GM21717 (cell line): ENCODE data around the gene CD248.
A peak's percentile ranks its signal among the peaks of the same experiment; 100 is the strongest.
"Not testable (repeated sequence)": the region's sequence is repeated elsewhere in the genome, so short reads cannot be mapped to it uniquely, and the experiment has no call there.

Source experiments
- ATAC-seq: cut with Tn5 transposase; IDR thresholded peaks from one replicate; pipeline ENCODE4 v1.9.1; 2021; ENCODE audit warnings: mild to moderate bottlenecking, moderate library complexity; ENCODE audit not compliant: unreplicated experiment

CD248 gene

DNA sequence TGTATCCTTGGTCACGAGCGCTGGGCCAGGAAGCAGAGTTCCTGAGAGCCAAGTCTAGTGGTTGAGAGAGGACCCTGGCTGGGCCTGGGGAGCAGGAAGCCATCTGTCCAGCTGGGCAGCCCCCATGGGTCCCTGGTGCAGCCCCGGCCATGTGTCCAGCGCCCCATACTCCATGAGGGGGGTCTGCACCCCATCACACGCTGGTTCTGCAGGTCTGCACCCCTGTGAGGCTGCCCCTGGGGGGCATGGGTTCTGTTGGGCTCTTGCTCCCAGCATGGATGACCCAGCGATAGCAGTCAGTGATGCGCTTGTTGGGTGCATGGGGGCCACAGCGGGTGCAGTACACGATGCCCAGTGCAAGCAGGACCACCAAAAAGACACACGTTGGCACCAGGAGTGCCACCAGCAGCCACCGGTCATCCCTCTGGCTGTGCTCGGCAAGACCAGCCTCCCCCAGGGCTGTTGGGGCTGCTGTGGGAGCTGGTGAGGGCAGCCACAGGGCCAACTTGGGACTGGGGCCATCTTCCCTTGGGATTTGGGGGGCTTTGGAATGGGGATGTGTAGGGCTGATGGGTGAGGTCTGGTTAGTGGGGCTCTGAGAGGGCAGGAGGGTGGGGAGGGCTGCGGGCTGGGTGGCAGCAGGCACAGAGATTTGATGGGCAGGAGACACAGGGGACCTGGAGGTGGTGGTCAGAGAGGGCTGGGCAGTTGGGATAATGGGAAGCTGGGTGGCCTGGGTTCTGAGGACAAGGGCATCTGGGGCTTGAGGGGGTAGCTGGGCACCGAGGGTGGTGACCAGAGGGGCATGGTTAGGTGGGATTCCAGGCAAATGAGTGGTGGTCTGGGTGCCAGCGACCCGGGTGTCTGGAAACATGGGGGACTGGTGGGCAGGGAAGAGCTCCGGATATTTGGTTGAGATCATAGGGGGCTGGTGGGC, 2.0 kb downstream of the CD248 start:
- no peak for ATAC-seq

DNA sequence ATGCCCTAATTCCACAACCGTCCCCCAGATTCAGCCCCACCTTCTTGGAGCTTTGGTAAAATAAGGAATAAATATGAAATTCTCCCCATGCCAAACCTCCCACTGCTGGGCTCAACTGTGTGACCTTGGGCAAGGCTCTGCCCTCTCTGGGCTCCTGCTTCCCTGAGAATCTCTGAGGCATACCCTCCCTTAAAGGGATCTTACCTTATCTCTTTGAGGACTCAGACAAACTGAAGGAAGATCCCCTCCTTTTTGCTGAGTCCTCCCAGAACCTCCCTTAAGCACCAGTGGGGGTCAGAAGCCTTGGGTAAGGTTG, 2.7 kb downstream of the CD248 start:
- no peak for ATAC-seq

DNA sequence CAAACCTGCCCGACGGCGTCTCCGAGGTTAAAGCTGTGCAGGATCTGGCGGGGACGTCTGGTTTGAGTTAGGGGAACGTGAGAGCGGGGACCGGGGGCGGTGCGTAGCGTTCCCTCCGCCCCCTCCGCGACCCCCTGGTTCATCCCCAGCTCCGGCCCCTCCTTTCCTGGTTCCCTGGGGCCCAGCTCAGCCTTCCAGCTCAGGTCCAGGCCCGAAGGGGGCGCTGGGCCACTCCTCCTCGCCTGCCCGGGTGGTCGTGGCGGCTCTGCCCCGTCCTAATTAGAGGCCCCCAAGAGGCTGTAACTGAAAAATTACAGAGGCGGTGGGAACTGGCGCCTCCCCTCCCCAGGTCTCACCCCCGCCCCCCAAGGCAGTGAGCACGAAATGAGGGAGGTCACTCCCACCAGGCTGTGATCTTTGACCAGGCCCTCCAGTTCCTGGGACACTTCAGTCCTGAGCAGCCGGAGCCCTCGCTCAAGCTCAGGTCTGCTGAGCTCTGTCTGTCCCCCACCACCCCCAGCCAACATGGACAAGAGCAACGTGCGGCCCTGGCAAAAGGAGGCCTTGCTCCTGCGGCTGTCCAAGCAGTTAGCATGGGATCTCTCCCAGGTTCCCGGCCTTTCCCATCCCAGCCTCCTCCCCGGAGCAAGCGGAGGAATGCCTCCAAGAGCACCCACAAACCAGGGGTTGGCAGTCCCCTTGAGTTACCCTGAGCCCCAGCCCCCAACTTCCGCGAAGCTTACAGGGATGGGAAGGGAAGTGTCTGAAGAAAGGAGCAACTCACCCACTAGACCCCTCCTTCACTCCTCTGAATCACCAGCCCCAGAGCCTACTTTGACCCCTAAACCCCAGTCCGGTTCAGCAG, 3.3 kb downstream of the CD248 start:
- ATAC-seq = no peak

DNA sequence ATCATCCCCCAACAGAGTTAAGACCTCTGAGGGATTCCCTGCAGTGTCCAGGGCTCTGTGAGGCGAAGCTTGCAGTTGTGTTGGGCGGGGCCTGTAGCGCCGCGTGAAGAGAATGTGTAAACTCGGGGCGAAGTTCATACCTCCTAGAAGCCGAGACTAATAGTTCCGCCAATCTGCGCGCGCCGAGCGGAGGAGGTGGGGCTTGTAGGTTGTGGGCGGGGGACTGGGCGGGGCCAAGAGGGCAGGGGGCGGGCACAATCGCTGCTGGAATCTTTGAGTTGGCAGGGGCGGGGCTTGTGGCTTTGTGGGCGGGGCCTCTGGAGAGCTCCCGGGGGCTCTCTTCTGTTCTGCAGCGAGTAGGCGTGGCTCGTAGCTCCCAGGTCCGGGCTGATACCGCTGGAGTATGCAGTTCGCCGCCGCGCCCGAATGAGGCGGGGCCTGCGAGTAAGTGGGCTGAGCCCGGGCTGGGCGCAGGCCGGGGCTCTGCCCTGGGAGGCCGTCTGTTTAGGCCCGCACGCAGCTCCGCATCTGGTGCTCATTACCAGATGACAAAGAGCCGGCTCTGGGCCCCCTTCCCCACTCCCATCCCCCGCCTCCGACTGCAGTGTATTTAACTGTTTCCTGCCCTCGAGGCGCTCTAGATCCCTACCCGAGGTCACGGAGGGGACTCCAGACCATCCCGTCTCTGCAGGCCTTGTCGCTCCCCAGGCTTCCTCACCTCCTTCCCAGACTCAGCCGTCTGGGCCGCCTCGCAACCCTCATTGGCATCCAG, 4.1 kb downstream of the CD248 start:
- ATAC-seq = peak; percentile 55

DNA sequence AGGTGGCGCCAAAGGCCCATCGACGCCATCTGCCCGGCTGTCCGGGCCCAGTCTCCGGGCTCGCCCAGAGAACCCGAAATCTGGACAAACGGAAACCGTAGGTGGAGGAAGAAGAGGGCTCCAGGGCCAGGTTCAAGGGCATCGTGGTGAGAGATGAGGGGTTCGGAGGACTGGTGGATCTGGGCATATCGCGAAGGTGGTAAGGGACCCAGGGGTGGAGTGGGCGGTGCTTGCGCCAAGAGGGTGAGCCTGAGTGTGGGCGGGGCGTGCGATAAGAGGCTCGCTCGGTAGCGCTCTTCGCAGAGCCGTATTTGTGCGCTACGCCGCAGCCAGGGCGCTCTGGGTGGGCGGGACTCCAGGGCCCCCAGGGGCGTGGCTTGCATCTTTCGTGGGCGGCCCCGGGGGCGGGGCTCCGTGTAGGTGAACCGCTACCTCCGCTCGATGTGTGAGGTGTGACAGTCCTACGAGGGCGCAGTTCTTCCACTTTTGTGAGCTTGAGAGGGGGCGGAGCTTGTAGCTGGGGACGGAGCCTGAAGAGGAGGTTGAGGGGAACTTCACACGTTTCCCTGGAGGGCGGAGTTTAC, 4.8 kb downstream of the CD248 start:
- peak; percentile 71 for ATAC-seq

DNA sequence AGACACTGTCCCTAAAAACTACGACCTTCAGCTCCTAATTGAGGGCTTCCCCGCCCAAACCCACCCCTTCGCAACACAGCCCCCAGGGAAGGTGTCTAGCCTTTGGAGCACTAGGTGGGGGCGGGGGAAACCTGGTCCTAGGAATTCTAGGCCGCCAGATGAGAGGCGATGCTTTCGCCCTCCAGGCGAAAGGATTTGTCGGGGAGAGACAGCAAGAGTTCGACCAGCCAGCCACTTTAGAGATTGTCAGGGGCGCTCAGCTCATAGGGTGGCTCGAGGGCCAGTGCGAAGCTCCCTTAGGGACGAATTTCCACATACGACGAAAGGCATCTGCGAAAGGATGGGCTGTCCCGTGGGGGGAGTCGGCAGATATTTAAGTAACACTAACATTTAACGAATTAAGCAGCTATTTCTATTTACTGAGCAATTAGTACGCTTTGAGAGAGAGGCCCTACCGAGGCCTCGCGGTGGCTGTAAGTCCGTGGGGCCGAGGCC, 5.3 kb downstream of the CD248 start:
- no peak for ATAC-seq

DNA sequence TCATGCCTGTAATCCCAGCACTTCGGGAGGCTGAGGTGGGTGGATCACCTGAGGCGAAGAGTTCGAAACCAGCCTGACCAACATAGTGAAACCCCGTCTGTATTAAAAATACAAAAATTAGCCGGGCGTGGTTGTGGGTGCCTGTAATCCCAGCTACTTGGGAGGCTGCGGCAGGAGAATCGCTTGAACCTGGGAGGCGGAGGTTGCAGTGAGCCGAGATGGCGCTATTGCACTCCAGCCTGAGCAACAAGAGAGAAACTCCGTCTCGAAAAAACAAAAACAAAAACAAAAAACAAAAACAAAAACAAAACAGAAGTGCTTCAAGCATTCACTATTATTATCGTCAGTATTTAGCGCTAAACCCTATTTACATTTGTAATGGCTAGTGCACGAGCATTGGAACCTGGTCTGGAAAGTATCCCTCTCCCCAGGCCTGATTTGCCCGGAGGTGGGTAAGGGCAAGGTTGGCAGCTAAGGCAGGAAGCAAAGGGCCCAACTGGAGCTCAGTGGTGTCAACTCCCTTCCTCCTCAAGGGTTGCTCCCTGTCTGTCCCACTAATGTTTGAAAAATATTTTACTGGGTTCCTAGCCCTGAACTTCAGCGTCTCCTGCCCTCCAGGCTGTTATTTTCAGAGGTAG, 5.9 kb downstream of the CD248 start:
- ATAC-seq = not testable (repeated sequence)

DNA sequence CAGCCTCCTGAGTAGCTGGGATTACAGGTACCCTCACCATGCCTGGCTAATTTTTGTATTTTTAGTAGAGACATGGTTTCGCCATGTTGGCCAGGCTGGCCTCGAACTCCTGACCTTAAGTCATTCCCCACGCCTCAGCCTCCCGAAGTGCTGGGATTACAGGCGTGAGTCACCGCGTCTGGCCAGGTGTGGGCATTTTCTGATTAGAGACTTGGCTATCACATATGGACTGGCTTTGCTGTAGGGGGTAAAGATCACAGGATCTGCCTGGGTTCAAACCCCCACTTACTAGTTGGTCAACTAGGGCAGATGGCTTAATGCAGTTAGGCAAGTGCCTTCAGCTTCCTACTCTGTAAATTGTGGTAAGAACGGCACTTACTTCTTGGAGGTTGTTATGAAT, 6.5 kb downstream of the CD248 start:
- ATAC-seq = no peak

DNA sequence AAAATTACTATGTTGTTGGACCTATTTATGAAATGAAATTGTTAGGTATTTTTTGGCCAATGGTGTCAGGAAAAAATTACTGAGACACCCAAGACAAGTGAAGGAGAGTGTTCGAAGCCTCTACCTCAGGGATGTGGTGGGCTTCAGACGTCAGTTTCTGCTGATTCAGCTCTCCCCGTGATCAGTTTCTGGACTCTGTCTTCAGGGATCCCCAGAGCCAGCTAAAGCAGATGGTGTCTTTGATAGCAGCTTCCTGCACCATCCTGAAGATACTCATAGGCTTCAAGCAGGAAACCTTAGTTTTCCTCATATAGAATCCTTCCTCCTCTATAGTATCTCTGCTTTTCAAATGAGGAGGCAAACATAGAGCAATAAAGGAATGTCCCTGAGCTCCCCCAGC, 7.4 kb downstream of the CD248 start:
- ATAC-seq = no peak

DNA sequence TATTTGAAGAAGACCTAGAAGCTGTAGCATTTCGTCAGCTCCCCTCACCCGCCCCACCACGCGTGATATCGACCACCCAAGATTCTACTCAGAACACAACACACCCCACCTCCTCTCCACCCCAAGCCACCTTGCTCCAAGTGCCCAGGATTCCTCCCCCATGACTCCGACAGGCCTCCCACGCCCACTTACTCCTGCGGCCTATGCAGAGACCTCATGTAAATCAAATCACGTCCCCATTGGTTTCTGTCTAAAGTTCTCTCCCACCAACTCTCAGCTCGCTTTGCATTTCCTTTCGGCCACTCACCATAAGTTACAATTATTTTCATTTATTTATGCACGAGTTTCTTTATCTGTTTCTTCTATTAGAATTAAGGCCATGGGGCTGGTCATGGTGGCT, 14.2 kb downstream of the CD248 start:
- ATAC-seq = no peak

DNA sequence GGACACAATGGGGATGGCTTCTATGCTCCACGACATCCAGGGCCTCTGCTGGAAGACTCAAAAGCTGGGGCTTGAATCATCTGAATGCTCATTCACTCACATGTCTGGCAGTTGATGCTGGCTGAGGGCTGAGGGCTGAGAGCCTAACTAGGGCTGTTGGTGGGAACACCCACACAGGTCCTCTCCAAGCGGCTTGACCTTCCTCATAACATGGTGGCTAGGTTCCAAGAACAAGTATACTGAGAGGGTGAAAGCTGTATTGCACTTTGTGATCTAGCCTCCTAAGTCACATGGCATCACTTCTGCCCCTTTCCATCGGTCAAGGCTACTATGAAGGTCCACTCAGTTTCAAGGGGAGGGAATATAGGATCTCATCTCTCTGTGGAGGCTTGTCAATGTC, 17.7 kb downstream of the CD248 start:
- no peak for ATAC-seq

DNA sequence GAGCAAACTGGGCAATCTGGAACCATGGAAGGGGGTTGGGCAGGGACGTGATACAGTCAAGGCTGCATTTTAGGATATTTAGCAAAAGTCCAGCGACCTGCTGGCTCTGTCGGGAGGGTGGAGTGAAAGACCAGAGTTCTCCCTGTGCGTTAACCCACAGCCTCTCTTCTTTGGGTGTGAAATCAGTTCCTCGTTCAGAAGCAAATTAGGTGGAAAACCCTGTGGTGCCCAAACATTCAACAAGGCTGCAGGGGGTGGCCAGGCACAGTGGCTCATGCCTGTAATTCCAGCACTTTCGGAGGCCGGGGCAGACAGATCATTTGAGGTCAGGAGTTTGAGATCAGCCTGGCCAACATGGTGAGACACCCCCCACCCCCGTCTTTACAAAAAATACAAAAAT, 19.2 kb downstream of the CD248 start:
- ATAC-seq = no peak

DNA sequence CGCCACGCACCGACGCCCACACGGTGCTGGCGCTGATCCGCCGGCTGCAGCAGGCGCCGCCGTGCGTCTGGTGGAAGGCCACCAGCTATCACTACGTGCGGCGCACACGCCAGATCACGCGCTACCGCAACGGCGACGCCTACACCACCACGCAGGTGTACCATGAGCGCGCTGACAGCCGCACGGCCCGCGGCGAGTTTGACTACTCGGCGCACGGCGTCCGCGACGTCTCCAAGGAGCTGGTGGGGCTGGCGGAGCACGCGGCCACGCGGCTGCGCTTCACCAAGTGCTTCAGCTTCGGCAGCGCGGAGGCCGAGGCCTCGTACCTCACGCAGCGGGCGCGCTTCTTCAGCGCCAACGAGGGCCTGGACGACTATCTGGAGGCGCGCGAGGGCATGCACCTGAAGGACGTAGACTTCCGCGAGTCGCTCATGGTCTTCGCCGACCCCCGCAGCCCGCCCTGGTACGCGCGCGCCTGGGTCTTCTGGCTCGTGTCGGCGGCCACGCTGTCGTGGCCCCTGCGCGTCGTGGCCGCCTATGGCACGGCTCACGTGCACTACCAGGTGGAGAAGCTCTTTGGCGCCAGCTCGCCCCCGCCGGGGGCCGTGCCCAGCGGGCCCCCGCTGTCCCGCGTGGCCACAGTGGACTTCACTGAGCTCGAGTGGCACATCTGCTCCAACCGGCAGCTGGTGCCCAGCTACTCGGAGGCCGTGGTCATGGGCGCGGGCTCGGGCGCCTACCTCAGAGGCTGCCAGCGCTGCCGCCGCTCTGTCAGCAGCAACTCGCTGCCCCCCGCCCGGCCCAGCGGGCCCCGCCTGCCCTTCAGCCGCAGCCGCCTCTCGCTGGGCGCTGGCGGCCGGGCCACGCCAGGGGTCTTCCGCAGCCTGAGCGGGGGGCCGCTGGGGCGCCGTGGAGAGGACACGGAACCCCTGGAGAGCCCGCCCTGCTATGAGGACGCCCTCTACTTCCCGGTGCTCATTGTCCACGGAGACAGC, 21.9 kb downstream of the CD248 start:
- no peak for ATAC-seq

DNA sequence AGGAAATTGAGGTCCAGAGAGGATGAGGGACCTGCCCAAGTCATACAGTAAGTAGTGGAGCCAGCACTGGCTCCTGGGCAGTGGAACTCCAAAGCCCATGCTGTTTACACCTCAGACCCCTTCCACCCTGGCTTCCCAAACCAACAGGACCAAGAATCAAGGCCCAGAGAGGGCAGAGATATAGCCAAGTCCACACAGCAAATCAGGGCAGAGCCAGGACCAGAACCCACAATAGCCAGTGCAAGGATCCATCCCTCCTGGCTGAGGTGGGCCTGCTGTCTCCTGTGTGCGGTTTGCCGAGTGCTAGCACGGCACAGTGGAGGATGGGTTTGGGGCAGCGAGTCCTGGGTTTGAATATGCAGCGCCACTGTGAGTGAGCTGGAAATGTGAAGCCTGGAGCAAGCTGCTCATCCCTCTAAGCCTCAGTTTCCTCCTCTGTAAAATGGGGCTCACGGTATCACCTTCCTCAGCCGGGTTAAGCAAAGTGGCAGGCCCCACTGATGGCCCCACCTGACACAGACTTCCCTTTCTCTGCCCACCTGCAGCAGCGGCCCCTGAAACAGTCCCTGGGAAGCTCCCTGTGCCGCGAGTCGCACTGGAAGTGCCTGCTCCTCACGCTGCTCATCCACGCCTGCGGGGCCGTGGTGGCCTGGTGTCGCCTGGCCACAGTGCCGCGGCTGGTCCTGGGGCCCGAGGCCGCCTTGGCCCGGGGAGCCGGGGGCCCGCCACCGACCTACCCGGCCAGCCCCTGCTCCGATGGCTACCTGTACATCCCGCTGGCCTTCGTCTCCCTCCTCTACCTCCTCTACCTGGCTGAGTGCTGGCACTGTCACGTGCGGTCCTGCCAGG, 22.8 kb downstream of the CD248 start:
- no peak for ATAC-seq

DNA sequence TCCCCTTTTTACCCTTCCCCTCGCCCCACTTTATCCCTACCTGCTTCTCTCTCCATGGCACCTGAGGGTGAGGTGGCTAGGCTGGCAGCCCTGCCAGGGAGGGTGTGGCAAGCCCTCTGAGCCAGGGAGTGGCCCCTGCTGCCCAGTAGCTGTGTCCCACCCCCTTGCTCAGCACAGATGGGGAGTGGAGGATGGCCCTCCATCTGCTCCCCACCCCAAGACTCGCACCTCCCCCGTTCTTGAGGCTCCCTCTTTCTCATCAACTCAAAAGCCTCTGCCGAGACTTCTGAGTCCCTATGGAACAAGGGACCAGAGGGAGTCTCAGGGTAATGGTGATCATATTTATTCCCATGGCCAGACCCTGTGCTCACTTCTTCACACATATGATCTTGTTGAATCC, 23.5 kb downstream of the CD248 start:
- ATAC-seq = no peak

DNA sequence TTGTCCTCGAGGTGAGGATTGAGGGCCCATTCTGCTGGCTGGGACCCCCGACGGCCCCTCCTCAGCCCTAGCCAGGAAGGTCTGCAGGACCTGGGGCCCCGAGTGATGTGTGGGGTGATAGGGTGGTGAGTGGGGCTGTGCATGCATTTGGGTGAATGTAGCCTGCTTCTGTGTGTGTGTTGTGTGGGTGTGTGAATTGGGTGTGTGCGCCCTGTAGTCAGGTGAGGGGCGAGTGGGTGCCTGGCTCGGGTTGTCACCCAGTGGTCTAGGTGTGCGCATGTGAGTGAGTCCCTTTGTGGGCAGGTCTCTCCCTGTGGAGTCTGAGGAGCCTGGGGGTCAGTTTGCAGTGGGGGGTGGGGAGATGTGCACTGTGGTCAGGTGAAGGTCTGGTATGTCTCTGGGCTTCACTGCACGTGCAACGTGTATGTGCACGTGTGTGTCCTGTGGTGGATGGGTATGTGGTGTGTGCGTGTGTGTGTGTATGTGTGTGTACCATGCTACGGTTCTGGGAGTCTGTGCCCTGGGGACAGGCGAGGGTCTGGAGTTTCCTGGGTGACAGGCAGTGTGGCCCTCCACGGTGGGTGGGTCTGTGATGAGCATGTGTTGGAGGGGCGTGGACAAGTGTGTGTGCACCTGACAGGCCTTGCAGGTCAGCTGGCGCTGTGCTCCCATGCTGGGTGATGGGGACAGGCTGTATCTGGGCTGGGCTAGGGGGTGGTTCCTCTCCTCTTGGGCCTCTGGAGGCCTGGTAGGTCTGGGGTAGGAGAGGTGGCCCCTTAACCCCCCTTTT, 24.1 kb downstream of the CD248 start:
- no peak for ATAC-seq
